Ovary (tissue), 3 donors: ENCODE results near the gene SUSD2.

Experiments used
- CTCF ChIP-seq, 3 donors: fragments of 450-650 bp in 2 of 3; fragments of 200-600 bp in 1 of 3; IDR thresholded peaks; one replicate each; pipeline versions ENCODE4 v1.5.1 to v1.8.0; 2016 to 2022; ENCODE audit warnings: antibody characterized with exemption in 3 of 3, mild to moderate bottlenecking in 1 of 3
- POLR2A ChIP-seq: fragments of 450-650 bp; IDR thresholded peaks from one replicate; pipeline ENCODE4 v1.6.1; 2017; ENCODE audit warnings: antibody characterized with exemption, mild to moderate bottlenecking, moderate library complexity
- donor health status: DM: no; HTN: no; CAD: no.

GRCh38 chr22:24219750-24220149 is 38.5 kb downstream of the SUSD2 start:
- no peak for TF ChIP-seq CTCF (IDR thresholded peaks at IDR 0.05)
- TF ChIP-seq POLR2A: no peak
